ENCODE measurements around the gene PDYN.

GRCh38 chr20:1943275-1944002 is 50.4 kb downstream of the PDYN start:
- TF ChIP-seq CTCF (IDR thresholded peaks at IDR 0.05; ENCODE audit: insufficient read depth, low read length, poor library complexity, severe bottlenecking): no peak
- TF ChIP-seq EZH2phosphoT487 (conservative IDR thresholded peaks at IDR 0.05; ENCODE audit: low read length): no peak

Data from SU-DHL-6 (cell line).